Activated naive CD8-positive, alpha-beta T cell treated with anti-CD3 and anti-CD28 coated beads, Interleukin-2, amount 50 U/mL, for 24 hours (primary cell): ENCODE data around the gene MAB21L1.

Experiments
- ATAC-seq: fragments of 150-1000 bp; cut with Tn5 transposase; one replicate; pipeline ENCODE4 v1.10.0; 2021
- DNase-seq: peaks from one replicate; pipeline ENCODE4 v3.0.0; 2021
- H3K27ac Mint-ChIP-seq: one replicate; pipeline ENCODE4 v1.8.0; 2021; ENCODE audit warnings: mild to moderate bottlenecking, mixed read lengths
- H3K27me3 Mint-ChIP-seq: one replicate; pipeline ENCODE4 v1.8.0; 2021; ENCODE audit warnings: mixed read lengths
- H3K36me3 Mint-ChIP-seq: one replicate; pipeline ENCODE4 v1.8.0; 2021; ENCODE audit warnings: low read depth, mixed read lengths
- H3K4me1 Mint-ChIP-seq: one replicate; pipeline ENCODE4 v1.8.0; 2021; ENCODE audit warnings: mixed read lengths
- H3K4me3 Mint-ChIP-seq: one replicate; pipeline ENCODE4 v1.8.0; 2021; ENCODE audit warnings: mild to moderate bottlenecking, moderate library complexity, mixed read lengths
- H3K9me3 Mint-ChIP-seq: one replicate; pipeline ENCODE4 v1.8.0; 2021; ENCODE audit warnings: mixed read lengths

MAB21L1 gene

DNA sequence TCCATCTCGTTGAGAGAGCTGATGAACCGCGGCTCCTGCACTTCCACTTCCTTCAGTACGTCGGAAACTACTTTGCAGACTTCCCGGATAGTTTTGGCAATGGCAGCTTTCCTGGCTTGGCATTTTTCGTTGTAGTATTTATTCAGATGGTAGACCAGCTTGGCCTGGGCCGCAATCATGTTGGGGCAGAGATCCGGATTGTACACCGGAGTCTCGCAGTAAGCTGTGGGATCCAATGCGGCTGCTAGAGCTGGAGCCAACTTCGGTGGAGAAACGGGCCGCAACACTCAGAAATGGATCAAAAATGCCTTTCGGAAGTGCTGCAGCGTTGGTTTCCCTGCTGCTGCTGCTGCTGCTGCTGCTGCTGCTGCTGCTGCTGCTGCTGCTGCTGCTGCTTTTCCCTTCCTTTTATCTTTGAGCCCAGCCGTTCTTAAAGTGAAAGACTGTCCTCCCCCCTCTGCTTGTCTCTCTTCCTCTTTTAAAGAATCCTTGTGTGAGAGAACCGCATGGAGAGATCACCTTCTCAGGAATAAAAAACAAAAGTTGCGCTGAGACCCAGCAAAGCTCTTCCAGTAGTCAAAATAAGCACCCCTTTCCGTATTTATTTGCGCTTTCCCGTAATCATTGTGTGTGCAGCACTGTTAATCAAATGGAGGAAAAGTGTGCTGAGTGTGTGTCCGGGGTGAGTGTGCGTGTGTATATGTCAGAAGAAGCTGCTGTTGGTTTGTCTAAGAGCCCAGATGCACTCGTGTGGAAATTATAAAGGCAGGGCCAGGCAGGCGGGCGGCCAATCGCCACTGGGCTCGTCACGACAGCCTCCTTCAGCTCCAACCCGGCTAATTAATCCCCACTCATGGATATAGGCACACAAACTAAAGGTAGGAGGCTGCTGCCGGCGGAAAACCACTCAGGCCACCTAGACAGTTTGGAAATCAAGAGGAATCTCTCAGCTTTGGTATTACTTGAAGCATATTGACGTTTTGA lies at the start of gene MAB21L1:
MAB21L1 (minus strand) TSS at position 730 of the 984 bp plus-strand sequence; CDS start at position 179, 551 bp downstream.
- ATAC-seq: no peak
- no peak for DNase-seq

DNA sequence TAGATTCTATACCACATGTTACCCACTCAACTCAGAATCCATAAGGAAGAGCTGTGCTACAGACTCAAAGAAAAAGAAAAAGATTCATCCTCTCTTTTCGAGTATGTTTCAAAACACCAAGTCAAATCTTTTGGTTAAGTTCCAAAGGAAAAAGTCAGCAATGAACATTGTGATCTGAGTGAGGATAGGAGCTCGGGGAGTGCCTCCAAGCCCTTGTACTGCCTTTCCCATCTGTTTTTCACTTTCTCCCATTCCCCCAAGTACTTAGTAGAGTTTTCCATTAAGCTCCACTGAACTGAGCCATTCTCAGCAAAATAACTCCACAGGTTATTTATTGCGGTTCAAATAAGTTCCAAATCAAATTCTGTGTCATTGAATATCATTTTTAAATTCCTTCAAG lies 47.7 kb upstream of the MAB21L1 start:
- Mint-ChIP-seq H3K9me3 (peaks cover 4% of the 10 kb centered on the region), H3K27me3 (no peaks in the 10 kb centered on the region), H3K27ac (no peak overlapping the region), H3K4me3 (no peak overlapping the region), H3K4me1 (no peaks in the 10 kb centered on the region), H3K36me3 (no peaks in the 10 kb centered on the region)
- DNase-seq (no peak), ATAC-seq (no peak)

More for the DNA sequence above, at the start of gene MAB21L1:
- H3K4me1 Mint-ChIP-seq: peaks cover 26% of the 10 kb centered on the region
- H3K27me3 Mint-ChIP-seq: peaks cover 74% of the 10 kb centered on the region
- peaks cover 8% of the 10 kb centered on the region for H3K36me3 Mint-ChIP-seq
- H3K27ac Mint-ChIP-seq: peak within 1 kb of the TSS; percentile 31
- H3K4me3 Mint-ChIP-seq: peak within 1 kb of the TSS; percentile 80
- H3K9me3 Mint-ChIP-seq: peaks cover 15% of the 10 kb centered on the region

DNA sequence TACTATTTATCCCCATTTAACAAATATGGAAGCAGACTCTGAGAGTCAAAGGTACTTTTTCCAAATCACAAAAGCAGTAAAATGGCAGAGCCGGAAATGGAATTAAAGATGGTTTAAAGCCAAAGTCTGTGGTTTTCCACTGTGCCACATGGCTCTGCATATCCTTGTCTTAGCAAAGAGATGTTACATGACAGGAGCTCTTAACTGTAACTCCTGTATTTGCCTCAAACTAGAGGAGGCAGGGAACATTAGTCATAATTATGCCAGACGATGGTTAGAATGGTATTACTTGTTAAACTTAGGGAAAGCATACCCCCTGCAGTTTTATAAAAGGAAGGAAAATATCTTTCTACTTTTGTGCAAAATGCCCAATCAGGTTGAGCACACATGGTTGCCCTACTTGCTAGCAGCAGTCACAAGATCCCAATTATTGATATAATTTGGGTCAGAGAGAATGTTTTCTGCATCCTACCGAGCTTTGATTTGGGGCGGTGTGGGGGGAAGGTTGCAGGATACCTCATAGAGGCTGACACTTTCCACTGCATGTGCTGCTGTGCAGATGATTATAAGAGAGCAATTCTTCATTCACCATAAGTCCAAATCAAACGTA lies 42.0 kb upstream of the MAB21L1 start:
- no peak overlapping the region for H3K27ac Mint-ChIP-seq
- no peaks in the 10 kb centered on the region for H3K4me1 Mint-ChIP-seq
- ATAC-seq: no peak
- no peaks in the 10 kb centered on the region for H3K36me3 Mint-ChIP-seq
- H3K4me3 Mint-ChIP-seq: no peak overlapping the region
- no peaks in the 10 kb centered on the region for H3K27me3 Mint-ChIP-seq
- no peak for DNase-seq
- peaks cover 4% of the 10 kb centered on the region for H3K9me3 Mint-ChIP-seq

DNA sequence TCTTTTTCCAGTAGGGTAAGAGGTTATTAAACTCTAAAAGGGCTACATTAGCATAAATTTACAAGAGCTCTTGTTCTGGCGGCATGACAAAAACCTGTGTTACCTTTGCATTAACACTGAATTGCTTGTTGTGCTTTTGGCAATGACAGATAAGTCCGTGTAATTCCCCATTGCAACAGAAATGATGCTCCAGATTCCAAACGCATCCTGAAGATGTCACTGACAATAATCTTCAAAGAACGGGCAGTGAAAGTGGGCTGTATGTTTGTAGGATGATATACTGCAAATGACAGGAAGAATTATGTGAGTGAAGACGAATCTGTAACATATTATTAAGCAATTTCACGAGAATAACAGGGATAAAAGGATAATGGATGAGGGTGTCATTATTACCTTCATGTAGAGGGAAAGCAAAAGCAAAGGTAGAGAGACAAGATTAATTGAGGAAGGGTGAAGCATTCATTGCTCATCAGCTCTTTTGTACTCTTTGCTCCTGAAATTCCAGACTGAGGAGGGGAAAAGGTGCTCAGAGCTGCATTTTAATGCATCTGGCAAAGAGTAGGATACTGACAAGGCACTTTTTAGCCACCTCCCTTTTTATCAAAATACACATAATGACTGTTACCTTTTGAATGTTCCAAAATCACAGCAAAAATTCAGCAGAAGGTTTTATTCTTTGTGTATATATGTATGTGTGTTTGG lies 38.5 kb upstream of the MAB21L1 start:
- H3K4me3 Mint-ChIP-seq: no peak overlapping the region
- H3K27ac Mint-ChIP-seq: no peak overlapping the region
- H3K4me1 Mint-ChIP-seq: no peaks in the 10 kb centered on the region
- H3K27me3 Mint-ChIP-seq: no peaks in the 10 kb centered on the region
- H3K9me3 Mint-ChIP-seq: no peaks in the 10 kb centered on the region
- no peaks in the 10 kb centered on the region for H3K36me3 Mint-ChIP-seq
- no peak for ATAC-seq
- no peak for DNase-seq

- H3K36me3 Mint-ChIP-seq: no peaks in the 10 kb centered on the region
- H3K4me1 Mint-ChIP-seq: no peaks in the 10 kb centered on the region
- H3K9me3 Mint-ChIP-seq: no peaks in the 10 kb centered on the region
- no peak for ATAC-seq
- no peak overlapping the region for H3K27ac Mint-ChIP-seq
- no peaks in the 10 kb centered on the region for H3K27me3 Mint-ChIP-seq
- DNase-seq: no peak
- no peak overlapping the region for H3K4me3 Mint-ChIP-seq
Observed at GRCh38 chr13:35514061-35514477, 37.6 kb upstream of the MAB21L1 start.

DNA sequence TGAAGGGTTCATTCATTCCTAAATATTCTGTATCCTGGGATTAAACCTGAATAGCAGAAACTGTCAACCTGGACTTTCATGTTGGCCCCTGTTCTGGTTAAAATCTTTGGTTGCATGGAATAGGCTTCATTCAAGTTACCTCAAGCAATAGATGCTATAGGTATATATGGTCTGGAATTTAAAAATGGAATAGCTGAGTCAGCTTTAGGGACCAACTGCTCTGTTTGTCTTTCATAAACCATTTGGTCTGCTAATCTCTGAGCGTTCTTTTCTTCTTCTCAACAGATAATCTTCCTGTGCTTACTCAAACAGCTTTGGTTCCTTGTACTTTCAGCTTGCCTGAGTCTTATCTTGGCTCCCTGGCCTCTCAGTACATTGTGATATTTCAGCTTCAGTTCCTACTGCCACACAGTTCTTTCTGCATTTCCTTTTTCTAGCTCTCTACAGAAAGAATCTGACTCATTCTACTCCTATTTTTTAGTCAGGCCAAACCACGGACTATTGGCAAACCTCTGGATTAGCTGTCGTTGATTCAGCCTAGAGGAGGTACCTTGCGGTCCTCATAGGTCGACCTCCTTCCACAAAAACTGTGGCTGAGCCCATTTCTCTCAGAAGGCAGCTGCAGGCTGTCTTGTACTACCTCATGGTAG lies 35.9 kb upstream of the MAB21L1 start:
- H3K4me1 Mint-ChIP-seq: no peaks in the 10 kb centered on the region
- ATAC-seq (no peak), DNase-seq (no peak)
- no peak overlapping the region for H3K27ac Mint-ChIP-seq
- no peaks in the 10 kb centered on the region for H3K27me3 Mint-ChIP-seq
- no peaks in the 10 kb centered on the region for H3K9me3 Mint-ChIP-seq
- H3K4me3 Mint-ChIP-seq: no peak overlapping the region
- H3K36me3 Mint-ChIP-seq: no peaks in the 10 kb centered on the region

DNA sequence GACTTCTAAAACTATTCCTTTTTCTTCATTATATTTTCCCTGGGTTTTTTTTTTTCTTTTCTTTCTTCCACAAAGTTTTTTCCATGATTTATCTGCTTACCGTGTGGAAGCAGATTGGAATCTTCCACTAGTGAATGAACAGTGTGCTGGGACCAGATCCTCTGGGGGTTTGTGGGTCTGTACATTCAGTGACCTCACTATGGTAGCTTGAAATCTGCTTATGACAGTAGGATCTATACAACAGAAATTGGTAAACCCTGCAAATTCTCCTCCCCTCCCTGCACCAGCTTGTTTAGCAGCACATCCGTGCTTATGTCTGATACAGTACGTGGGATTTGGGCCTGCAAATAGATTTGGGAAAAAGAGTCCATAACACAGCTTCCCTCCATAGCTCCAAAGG lies 26.0 kb upstream of the MAB21L1 start:
- ATAC-seq (no peak), DNase-seq (no peak)
- Mint-ChIP-seq H3K4me3 (no peak overlapping the region), H3K36me3 (no peaks in the 10 kb centered on the region), H3K4me1 (no peaks in the 10 kb centered on the region), H3K27me3 (no peaks in the 10 kb centered on the region), H3K9me3 (no peaks in the 10 kb centered on the region), H3K27ac (no peak overlapping the region)

GRCh38 chr13:35501661-35502235 lies 25.3 kb upstream of the MAB21L1 start:
- H3K27ac Mint-ChIP-seq: no peak overlapping the region
- no peaks in the 10 kb centered on the region for H3K9me3 Mint-ChIP-seq
- H3K36me3 Mint-ChIP-seq: no peaks in the 10 kb centered on the region
- ATAC-seq: no peak
- no peak overlapping the region for H3K4me3 Mint-ChIP-seq
- H3K4me1 Mint-ChIP-seq: no peaks in the 10 kb centered on the region
- DNase-seq: no peak
- no peaks in the 10 kb centered on the region for H3K27me3 Mint-ChIP-seq

- Mint-ChIP-seq H3K36me3 (no peaks in the 10 kb centered on the region), H3K4me3 (no peak overlapping the region), H3K27me3 (no peaks in the 10 kb centered on the region), H3K4me1 (no peaks in the 10 kb centered on the region), H3K9me3 (peaks cover 3% of the 10 kb centered on the region), H3K27ac (no peak overlapping the region)
- DNase-seq (no peak), ATAC-seq (no peak)
Observed at GRCh38 chr13:35500144-35500543, 23.7 kb upstream of the MAB21L1 start.

DNA sequence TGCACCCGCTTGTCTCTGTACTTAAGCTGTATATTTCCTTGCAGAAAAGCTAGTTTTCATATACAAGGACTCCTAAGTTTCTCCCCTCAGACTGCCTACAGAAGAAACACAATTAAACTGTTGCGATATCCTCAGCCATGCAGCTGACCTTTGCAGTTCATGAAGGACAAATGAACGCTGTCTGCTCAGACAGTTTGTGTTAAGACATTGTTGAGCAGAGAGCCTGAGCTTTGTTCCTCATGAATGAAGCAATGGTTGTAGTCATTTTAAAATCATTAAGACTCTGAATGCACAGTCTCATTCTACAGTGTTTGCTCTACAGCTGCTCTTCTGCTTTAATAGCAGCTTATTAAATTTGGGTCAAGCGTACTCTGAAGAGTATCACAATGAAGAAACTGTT lies 23.2 kb upstream of the MAB21L1 start:
- no peak overlapping the region for H3K4me3 Mint-ChIP-seq

DNA sequence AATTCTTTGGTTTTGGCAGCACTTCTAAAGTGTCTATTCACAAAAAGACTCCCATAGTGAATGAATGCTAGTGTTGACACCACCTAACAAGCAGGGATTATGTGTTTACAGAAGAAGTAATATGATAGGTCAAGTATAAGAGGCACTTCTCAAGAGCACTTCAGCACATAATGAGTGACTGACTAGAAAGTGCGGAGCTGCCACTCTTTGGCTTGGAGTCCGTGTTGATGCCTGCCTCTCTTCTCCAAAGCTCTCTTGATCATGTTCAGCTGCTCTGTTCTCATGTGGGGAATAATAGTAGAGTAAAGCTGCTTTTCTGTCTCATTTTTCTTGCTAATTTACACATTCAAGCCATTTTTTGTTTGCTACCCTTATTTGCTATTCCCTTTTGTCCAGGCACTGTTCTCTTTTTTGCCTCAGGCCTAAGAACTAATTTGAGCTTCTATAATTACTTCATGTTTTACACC lies 22.7 kb upstream of the MAB21L1 start:
- H3K9me3 Mint-ChIP-seq: peaks cover 12% of the 10 kb centered on the region
- DNase-seq (no peak), ATAC-seq (no peak)
- no peaks in the 10 kb centered on the region for H3K27me3 Mint-ChIP-seq
- no peak overlapping the region for H3K27ac Mint-ChIP-seq
- H3K4me3 Mint-ChIP-seq: no peak overlapping the region
- H3K36me3 Mint-ChIP-seq: no peaks in the 10 kb centered on the region
- H3K4me1 Mint-ChIP-seq: no peaks in the 10 kb centered on the region

More for the DNA sequence above, 23.2 kb upstream of the MAB21L1 start:
- Mint-ChIP-seq H3K4me1 (no peaks in the 10 kb centered on the region), H3K27ac (no peak overlapping the region), H3K36me3 (no peaks in the 10 kb centered on the region), H3K27me3 (no peaks in the 10 kb centered on the region), H3K9me3 (peaks cover 7% of the 10 kb centered on the region)
- DNase-seq (no peak), ATAC-seq (no peak)

DNA sequence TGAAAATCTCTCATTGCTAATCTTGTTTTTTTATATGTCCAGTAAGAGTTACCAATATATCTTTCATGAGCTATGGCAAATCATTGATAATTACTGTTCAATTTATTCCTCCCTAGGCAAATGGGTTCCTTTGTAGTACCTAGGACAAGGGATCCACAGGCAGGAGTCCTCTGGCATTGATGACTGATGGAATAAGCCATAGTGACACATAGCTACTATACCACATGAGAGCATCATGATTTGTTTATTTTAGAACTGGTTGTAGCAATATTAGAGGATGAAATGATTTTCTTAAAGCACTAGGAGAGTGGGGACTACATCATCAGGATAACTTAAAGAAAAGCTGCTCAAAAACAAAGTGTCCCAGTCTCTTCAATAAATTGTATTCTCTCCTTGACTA lies 21.7 kb upstream of the MAB21L1 start:
- DNase-seq (no peak), ATAC-seq (no peak)
- H3K27me3 Mint-ChIP-seq: no peaks in the 10 kb centered on the region
- H3K9me3 Mint-ChIP-seq: peaks cover 13% of the 10 kb centered on the region
- no peaks in the 10 kb centered on the region for H3K36me3 Mint-ChIP-seq
- H3K27ac Mint-ChIP-seq: no peak overlapping the region
- no peaks in the 10 kb centered on the region for H3K4me1 Mint-ChIP-seq
- H3K4me3 Mint-ChIP-seq: no peak overlapping the region

GRCh38 chr13:35496761-35497386 lies 20.4 kb upstream of the MAB21L1 start:
- Mint-ChIP-seq H3K27ac (no peak overlapping the region), H3K9me3 (peaks cover 13% of the 10 kb centered on the region), H3K36me3 (no peaks in the 10 kb centered on the region), H3K27me3 (no peaks in the 10 kb centered on the region), H3K4me3 (no peak overlapping the region), H3K4me1 (no peaks in the 10 kb centered on the region)
- ATAC-seq (no peak), DNase-seq (no peak)
